Activated CD4-positive, alpha-beta T cell treated with anti-CD3 and anti-CD28 coated beads, Interleukin-2, amount 50 U/mL, for 1 hour (primary cell): ENCODE data around the gene CDH4.

Experiments used
- DNase-seq: peaks from one replicate; pipeline ENCODE4 v3.0.0-alpha.2; 2020

Gene CDH4

DNA sequence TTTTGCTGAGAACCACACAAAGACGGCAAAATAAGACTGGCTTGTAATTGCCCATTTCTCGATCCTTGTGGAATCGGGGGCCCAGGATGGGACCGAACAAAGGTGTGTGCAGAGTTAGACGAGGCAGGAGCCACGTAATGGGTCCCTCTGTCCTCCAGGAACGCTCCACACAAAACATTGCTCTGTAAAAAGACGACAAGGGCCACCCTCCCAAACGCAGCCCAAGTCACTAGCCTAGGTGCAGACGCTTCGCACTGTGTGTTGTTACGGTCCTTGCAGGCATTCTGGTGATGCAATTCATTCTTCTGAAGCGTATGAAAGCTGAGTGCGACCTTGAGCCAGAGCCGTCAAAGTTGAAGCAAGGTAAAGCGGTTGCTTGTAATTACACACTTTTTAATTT is 450.2 kb downstream of the CDH4 start:
- no peak for DNase-seq

GRCh38 chr20:61704661-61705060 is 452.6 kb downstream of the CDH4 start:
- DNase-seq, result no peak

DNA sequence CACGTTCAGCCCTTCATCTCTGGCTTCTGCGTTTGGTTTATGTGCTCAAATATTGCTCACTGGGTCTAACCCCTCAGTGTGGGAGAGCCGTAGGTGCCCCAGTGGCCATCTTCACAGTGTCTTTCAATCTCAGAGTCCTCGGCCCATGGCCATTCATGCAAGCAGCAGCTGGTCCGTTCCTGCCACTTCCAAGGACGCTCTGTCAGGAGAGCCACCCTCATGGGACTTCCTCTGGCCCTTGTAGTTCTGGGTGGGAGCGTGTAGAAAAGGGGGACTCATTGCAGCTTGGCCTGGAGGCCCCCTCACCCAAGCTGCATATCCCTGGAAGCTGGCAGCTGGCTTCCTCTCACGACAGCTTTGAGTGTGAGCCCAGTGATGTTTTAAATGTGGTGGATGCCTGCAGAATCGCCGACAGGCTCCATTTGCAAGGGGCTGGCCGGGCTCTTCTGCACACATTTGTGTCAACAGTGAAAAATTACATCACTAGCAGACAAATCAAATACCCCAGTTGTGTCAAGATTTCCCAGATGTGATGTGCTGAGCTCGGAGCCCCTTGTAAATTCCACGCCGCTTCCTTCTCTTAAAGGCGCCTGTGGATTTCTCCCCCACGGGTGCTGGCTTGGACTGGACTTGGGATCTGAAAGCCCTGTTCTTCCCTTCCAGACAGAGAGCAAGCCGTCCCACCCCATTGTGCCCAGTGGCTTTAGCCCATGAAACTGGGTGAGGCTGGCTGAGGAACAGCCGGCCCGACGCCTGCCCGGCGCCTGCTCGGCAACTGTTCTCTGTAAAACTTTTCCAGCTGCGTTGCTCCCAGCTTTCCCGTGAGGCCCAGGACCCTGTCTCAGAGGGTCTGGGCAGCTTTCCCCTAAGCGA is 453.6 kb downstream of the CDH4 start:
- no peak for DNase-seq

DNA sequence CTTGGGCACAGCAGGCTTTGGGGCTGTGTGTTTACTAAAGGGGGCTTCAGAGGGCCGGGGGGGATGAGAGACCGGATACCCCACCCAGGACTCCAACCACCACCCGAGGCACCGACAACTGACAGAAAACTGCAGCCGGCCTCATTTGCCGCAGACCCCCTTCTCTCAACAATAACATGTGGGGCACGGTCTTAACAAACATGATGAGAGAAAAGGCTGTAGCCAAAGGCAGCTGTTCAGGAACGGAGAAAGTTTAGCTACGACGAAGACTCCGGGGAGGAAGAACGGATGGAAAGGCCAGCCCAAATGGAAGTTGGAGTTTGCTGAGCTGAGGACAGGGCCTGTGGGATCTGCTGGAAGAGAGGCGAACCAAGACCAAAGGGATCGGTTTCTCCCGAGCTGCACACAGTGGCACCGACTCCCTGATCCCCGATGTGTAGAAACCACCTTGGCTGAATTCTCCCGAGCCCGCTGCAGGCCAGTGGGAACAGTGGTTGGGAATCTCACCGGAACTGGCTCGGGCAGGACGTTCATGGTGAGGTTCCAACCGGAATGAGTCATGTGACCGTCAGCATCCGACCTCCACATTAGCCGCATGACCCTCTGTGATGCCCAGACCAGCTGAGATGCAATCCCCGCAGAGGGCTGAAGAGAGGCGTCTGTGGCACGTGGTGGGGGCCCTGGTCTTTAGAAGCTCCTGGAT is 454.3 kb downstream of the CDH4 start:
- no peak for DNase-seq

DNA sequence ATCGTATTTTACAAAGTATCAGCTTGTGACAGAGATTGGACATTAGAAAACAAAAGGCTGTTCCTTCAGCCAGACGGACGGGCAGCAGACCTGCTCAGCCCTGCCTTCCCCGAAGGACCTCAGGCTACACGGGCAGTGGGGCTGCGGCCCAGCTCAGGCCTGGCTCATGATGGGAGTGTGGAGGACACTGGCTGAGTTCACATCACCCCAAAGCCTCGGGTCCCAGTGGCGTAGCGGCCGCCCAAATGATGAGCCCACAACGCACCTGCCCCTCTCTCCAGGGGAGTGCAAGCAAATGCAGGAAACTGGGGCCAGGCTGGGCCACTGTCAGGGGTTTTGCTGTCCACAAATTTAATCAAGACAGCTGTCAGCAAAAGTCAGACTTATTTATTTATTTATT is 456.8 kb downstream of the CDH4 start:
- no peak for DNase-seq

DNA sequence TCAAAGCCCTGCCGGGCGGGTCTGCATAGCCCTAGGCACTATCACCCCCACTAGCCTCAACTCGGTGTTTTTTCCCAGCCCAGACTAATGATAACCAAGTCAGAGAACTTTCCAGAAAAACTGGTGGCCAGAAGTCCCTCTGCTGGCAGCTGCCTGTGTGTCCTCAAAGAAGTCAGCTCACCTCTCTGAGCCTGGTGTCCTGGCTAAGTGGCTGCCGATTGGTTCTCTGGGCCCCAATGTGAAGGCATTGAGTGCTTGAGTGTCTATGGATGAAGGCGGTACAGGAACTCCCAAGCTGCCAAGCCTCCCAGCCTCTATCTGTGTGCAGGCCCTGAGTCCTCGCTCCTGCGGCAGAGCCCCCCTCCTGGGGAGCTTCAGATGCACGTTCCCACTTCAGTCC is 458.0 kb downstream of the CDH4 start:
- DNase-seq, result no peak

DNA sequence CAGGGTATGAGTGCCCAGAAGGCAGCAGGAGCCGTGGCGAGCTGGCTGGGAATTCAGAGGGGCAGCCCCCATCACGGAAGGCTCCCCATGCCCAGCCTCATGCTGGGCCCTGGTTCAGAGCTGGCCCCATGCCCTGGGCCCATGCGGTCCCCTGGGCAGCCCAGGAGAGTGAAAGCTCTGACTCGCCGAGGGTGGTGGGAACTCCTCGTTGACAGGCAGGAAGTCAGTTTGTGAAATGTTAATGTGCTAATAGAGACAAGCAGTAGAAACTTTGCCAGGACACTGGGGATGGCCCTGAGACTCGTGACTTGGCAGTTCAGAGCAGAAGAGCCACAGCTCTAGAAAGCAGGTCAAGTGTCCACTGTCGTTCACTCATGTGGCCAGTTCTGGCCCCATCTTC is 460.6 kb downstream of the CDH4 start:
- no peak for DNase-seq

- DNase-seq, result no peak
These were observed 466.4 kb downstream of the CDH4 start for GRCh38 chr20:61718361-61719005.

DNA sequence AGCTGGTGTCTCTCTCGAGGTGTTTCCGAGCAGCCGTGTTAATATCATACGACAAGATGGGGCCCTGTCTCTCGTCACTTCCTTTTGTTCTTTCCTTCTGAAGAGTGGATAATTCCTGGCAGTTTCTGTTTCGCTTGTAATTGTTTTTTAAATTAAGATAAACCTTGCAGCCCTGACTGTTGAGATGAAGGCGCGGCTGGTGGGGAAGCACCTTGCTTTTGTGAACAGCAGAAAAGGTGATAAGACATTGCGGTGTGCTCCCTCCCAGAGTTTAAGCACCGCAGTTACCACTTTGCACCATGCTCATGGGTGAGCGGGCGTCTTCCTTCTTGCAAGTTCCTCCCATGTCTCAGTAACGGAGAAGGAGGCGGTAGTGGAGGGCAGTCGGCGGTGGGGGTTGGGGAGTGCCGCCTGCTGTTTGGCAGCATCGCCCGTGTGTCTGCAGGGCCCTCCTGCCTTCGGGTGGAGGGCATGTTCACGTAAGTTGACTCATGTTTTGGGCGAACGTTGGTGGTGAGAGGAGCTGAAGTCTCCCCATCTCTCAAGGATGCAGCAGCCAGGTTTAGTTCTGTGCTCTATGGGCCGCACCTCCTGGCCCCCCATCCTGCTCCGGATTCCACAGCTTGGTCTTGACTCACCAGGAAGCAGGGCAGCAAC is 467.8 kb downstream of the CDH4 start:
- DNase-seq, result peak; percentile 33

DNA sequence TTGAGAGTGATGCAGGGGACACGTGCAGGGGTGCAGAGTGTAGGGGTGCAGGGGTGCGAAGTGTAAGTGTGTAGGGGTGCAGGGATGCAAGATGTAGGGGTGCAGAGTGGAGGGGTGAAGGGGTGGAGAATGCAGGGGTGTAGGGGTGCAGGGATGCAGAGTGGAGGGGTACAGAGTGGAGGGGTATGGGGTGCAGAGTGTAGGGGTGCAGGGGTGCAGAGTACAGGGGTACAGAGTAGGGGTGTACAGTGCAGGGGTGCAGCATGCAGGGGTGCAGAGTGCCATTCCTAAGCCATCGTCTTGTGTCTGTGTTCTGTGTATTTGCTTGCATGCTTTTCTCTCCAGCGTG is 468.3 kb downstream of the CDH4 start:
- DNase-seq, result no peak

DNA sequence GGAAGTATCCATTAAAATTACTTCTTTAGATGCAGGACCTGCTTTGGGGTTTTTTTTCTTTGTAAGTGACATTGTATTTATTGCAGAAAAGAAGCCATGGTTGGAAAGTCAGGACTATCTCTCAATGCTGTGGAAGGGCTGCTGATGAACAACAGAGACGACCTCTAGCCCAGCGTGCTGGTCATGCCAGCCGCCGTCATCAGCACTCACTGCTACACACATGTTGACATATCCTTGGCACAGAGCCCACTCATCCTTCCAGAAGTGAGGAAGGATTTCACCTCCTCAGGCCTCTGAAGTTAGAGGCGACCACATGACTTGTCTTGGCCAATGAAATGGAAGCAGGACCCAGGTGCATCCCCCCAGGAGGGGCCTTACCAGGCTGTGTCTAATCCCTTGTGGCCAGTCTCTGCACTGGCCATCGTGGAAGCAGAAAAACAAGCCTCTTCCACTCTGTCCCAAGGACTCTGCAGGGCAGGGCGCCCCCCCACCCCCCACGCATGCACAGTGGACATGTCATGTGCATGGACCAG is 470.2 kb downstream of the CDH4 start:
- no peak for DNase-seq

GRCh38 chr20:61723529-61724257 is 471.6 kb downstream of the CDH4 start:
- no peak for DNase-seq

DNA sequence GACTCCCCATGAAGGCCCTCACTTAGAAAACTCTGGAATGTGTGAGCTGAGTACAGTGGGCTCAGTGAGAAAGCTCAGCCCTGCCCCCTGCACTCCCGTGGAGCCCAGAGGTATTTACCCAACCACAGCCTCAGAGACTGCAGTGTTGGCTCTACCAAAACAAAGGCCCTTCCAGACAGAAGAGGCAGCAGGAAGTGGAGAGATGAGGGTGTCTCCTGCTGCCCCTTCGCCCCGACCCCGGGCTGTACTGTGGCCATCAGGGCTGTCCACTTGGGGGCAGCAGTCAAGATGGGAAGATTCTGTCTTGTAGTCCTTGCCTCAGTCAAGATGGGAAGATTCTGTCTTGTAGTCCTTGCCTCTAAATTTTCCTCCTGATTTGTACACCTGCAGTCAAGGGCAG is 472.3 kb downstream of the CDH4 start:
- DNase-seq, result no peak

DNA sequence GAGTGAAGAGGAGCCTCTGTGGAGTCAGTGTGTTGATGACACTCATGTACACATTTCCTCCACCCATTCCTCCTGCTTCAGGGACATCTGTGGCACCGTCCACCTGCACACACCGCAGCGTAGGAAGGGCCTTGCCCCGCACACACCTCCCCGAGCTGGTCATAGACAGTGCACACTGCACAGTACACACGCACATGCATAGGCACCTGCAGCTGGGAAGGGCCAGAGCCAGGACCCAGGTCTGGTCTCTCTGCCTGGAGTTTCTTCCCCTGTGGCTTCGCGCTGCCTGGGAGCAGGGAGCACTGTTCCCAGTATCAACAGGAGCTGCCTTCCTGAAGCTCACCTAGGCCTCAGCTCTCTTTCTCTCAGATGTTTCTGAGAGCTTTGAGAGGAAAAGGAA is 473.1 kb downstream of the CDH4 start:
- DNase-seq, result no peak

DNA sequence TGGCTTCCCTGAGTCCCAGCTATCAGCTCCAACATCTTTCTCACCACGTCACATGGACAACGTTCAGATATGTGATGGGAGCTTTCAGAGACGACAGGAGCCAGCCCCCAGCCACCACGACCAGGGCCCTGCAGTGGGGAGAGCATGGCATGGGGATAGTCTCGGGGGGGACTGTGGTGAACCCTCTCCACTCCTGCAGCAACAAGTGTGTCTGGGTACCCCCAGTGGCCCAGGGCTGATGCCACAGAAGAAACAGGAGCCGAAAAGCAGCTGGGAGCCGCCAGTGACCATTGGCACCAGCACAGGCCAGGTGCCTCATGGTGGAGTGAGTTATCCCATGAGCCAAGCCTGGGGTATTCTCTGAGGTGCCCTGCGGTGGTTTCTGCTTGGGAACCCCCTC is 473.9 kb downstream of the CDH4 start:
- DNase-seq, result no peak

DNA sequence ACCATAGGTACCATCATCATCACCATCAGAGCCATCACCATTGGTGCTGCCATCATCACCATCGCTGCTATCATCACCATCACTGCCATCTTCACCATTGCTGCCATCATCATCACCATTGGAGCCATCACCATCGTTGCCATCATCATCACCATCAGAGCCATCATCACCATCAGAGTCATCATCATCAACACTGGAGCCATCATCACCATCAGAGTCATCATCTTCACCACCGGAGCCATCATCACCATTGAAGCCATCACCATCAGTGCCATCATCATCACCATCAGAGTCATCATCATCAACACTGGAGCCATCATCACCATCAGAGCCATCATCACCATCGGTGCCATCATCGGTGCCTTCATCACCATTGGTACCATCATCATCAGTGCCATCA is 474.9 kb downstream of the CDH4 start:
- no peak for DNase-seq

GRCh38 chr20:61727761-61728160 is 475.7 kb downstream of the CDH4 start:
- no peak for DNase-seq

DNA sequence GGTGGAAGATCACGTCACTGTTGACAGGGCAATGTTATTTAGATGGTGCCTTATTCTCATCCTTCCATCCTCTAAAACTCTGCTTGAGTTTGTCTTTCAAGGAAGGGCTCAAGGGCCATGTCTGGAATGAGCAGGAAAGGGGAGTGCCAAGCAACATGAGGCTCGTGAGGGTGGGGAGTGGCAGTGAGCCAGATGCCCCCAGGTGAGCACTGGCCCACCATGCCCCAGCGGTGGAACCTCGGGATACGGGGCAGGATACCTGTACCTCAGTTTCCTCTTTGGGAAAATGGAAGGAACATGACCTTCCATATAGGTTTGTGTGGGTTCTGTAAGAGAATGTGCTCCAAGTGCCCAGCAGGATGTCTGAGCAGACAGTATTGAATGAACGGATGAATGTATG is 476.3 kb downstream of the CDH4 start:
- DNase-seq, result no peak

DNA sequence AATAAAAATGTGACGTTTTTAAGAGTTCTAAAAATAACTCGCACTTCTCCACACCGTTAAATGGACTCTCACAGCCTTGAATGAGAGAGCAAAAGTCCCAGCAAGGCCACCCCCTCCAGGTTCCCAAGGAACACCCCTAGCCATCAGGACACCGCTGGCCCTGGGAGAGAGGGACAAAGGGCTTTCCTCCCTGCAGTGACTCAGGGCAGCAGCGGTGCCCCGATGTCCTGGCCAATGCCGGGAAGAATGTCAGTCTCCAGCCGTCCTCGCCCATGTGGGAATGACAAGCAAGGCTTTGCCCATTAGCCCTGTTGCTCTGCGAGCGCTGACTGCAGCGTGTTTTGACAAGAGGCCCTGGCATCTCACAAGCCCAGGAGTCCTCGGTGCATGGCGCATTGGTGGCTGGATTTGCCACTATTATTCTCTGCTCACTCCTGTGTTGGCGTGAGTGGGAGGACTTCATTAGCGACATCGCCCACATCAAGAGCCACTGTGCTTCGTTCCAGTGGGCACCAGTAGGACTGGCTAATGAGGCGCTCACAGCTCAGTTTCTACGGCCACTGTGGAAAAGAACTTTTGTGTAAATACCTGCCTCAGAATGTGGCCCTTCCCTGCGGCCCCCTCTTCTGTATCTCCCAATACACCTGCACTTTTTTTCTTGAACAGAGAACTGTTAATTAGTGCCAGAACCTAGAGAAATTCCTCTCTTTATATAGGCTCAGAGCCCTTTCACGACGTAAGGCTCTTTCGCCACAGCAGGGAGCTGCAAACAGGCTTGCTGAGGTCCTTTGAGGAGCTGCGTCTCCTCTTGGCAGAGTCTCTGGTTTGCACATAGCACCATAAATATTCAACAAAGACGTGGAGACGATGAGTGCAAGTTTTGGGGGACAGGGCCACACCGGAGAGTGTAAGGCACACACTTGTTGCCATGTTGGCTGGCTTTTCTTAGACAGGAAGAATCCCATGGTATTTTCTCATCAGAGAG is 477.0 kb downstream of the CDH4 start:
- no peak for DNase-seq

DNA sequence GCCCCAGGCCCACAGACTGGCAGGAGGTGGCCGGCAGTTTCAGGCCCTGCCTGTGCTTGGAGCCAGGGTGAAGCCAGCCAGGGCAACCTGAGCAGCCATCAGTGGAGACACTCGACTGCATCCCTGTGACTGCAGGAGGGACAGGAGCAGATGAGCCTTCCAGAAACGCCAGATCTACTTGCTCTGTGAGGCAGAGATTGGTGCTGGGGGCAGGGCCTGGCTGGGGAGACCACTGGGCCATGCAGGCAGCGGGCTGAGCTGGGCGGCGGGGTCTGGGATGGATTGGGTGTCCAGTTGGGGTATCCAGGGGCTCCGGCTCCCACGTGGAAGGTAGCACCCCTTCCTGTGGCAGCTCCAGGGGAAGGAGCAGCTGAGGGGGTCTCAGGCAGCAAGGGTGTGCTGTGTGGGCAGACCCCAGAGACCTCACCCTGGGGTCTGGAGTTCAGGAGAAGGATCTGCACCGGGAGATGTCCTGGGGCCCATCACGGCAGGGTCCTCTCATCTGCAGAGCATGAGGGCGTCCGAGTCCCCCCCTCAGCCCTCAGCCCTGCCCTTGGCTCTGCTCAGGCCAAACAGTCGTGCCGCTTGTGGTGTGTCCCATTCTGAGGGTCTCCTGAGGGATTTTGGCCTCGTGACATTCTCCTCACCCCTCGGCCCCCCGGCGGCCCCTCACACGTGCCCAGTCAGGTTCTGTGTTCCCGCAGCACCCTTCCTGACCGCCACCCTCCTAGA is 478.7 kb downstream of the CDH4 start:
- DNase-seq, result no peak
